HG03558 (cell line): Measurements from ENCODE around the gene CCRL2.

Source experiments
- ATAC-seq: cut with Tn5 transposase; IDR thresholded peaks from one replicate; pipeline ENCODE4 v1.9.1; 2021; ENCODE audit warnings: moderate number of reproducible peaks; ENCODE audit not compliant: unreplicated experiment; ENCODE audit errors: extremely low read depth

CCRL2 gene

DNA sequence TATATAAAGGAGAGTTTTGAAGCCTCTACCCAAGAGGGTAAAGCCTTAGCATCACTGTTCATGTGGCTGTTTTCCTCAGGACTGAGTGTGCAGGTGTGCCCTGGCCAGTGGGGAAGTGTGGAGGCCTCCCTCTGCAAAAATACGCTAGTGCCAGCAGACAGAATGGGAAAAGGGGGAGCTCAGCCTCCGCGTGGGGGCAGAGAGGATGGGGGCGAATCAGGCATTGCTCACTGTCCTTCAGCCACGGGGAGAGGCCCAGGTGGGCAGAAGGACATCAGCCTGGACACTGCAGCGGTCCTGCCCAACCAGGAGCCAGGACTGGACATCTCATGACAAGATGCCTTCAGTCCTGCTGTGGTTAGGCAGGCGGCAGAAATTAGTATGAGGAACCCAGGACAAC is 47.5 kb downstream of the CCRL2 start:
- ATAC-seq: no peak

DNA sequence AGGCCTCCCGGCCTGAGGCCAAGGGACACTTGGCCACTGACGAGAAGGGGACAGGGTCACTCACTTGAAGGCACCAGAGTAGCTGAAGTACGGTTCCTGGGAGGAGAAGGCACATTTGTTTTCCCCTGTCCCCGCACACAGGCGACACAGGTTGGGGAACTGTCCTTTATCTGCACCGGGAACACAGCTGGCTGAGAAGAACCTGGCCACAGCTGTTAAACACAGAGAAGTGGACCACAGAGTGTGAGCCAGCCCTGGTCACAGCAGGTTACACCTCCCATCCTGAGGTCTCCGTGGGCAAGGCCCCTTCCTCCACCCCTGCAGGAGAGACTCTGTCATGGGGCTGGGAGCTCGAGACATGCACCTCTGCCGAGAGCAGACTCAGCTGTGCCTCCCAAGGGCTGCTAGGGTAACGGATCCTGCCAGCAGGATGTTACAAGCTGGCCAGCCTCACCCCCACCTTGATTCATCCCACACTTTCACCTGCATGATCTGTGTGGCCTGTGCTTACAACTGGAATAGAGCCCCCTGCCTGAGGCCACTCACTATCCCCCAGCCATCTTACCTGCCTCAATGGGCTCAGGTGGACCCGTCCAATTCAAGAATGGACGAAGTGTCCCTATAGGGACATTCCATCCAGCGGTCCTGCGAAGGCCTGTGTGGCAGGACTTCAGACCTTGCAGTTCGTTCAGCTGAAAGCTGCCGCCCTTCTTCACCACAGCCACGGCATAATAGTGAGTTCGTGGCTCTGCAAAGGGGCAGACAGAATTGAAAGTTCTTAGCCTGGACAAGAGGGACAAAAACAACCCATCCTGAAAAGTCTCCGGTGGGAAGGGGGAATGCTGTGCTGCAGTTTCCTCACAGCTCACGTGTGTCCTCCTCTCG is 48.4 kb downstream of the CCRL2 start:
- no peak for ATAC-seq

DNA sequence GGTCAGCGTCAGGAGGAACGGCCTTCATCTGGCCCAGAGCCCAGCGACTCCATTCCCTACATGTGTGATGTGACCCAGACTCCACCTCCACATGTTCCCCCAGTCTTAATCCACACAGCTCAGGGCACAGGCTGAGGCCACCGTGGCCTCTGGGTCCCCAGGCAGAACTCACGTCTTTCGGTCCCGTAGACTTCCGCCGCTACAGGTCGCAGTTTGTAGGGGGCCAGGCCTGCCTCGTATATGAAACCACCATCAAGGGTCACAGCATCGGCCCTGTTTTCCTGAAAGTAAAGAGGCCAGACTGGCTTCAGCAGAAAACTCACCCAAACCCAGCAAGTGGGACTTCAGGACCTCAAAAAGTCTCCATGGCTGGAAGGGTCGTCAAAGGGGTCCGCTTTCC is 49.1 kb downstream of the CCRL2 start:
- ATAC-seq: no peak
